HG03354 (cell line): ENCODE results near the gene CCDC142.
"Not testable (repeated sequence)": the region's sequence is repeated elsewhere in the genome, so short reads cannot be mapped to it uniquely, and the experiment has no call there.

Experiments
- ATAC-seq: cut with Tn5 transposase; IDR thresholded peaks from one replicate; pipeline ENCODE4 v1.9.1; 2021; ENCODE audit warnings: mild to moderate bottlenecking; ENCODE audit not compliant: unreplicated experiment, poor library complexity, severe bottlenecking

Gene CCDC142

GRCh38 chr2:74447230-74447999, 35.4 kb downstream of the CCDC142 start:
- ATAC-seq, result no peak

GRCh38 chr2:74444498-74445318, 38.1 kb downstream of the CCDC142 start:
- ATAC-seq, result no peak

- not testable (repeated sequence) for ATAC-seq
Observed at GRCh38 chr2:74442483-74443297, 40.1 kb downstream of the CCDC142 start.

- peak; percentile 40 for ATAC-seq
Observed at GRCh38 chr2:74441690-74442482, 40.9 kb downstream of the CCDC142 start, which contains the start of gene RTKN. RTKN (minus strand) TSS chr2:74441937; CDS start chr2:74441816, 121 bp downstream.

GRCh38 chr2:74441170-74441689, 41.6 kb downstream of the CCDC142 start:
- no peak for ATAC-seq

- ATAC-seq, result peak; percentile 89
Observed at GRCh38 chr2:74440378-74441169, 42.2 kb downstream of the CCDC142 start.

GRCh38 chr2:74439803-74440377, 42.9 kb downstream of the CCDC142 start:
- ATAC-seq, result no peak

- ATAC-seq, result no peak
Observed at GRCh38 chr2:74439373-74439772, 43.4 kb downstream of the CCDC142 start.

- no peak for ATAC-seq
Observed at GRCh38 chr2:74438248-74438647, 44.5 kb downstream of the CCDC142 start.

- ATAC-seq, result no peak
Observed at GRCh38 chr2:74436848-74437695, 45.7 kb downstream of the CCDC142 start.

- no peak for ATAC-seq
Observed at GRCh38 chr2:74436111-74436805, 46.5 kb downstream of the CCDC142 start.

GRCh38 chr2:74430502-74430901, 52.3 kb downstream of the CCDC142 start:
- ATAC-seq, result no peak

- ATAC-seq, result no peak
Observed at GRCh38 chr2:74429487-74430451, 53.0 kb downstream of the CCDC142 start.

- no peak for ATAC-seq
Observed at GRCh38 chr2:74428675-74429074, 54.1 kb downstream of the CCDC142 start.

GRCh38 chr2:74427551-74427950, 55.2 kb downstream of the CCDC142 start:
- ATAC-seq, result no peak
